ENCODE results near the gene ZER1.
A peak's percentile ranks its signal among the peaks of the same experiment; 100 is the strongest.
"Not testable (repeated sequence)": the region's sequence is repeated elsewhere in the genome, so short reads cannot be mapped to it uniquely, and the experiment has no call there.

The ZER1 gene

DNA sequence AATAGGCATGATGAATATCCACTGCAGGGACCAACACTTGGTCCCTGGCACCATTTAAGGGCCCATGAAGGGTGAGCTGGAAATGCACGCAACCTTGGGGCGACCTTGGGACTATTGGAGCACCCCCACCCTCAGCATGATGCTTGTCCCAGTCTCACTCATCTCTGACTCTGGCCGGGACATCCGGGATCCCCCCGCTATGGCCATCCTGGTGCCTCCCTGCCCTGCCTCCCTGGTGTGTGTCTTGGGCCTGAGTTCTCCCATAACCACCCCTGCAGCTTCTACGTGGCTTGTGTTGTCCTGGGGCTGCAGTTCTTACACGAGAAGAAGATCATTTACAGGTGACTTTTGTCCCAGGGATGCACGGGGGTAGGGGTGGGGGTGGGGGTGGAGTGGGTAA, 53.7 kb downstream of the ZER1 start:
- DNase-seq (ENCODE audit: low read depth in 1 of 2, low spot score in 1 of 2), result no peak

DNA sequence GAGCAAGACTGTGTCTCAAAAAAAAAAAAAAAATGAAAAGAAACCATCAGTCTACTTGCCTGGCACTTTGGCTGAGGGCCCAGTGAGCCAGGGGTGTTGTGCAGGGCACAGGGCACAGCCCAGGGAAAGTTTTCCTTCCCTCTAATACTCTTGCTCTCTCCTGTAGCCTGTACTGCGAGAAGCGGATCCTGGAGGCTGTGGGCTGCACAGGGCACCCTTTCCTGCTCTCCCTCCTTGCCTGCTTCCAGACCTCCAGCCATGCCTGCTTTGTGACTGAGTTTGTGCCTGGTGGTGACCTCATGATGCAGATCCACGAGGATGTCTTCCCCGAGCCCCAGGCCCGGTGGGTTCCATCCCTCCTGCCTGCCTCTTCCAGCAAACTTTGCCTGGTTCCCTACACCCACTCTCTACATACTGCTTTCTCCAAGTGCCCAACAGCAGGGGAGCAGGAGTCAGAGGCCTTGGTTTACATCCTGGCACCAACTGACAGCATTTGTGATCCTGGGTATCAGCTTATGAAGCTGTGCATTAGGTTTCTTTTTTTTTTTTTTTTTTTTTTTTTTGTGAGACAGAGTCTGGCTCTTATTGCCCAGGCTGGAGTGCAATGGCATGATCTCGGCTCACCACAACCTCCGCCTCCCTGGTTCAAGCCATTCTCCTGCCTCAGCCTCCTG, 55.0 kb downstream of the ZER1 start:
- DNase-seq (ENCODE audit: low read depth in 1 of 2, low spot score in 1 of 2), result no peak

DNA sequence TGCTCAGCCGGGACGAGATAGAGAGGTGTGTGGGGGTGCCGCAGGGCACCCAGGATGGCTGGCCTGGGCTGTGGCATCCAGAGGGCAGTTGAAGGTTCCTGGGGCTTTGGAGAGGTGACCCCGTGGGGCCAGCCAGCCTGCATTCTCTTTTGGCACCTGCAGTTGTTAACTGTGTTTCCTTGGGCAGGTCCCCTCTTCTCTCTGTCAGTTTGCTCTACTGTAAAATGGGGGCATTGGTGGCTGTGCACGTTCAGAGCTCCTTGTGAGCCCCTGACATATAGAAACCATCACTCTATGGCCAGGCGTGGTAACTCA, 56.3 kb downstream of the ZER1 start:
- no peak for DNase-seq (ENCODE audit: low read depth in 1 of 2, low spot score in 1 of 2)

DNA sequence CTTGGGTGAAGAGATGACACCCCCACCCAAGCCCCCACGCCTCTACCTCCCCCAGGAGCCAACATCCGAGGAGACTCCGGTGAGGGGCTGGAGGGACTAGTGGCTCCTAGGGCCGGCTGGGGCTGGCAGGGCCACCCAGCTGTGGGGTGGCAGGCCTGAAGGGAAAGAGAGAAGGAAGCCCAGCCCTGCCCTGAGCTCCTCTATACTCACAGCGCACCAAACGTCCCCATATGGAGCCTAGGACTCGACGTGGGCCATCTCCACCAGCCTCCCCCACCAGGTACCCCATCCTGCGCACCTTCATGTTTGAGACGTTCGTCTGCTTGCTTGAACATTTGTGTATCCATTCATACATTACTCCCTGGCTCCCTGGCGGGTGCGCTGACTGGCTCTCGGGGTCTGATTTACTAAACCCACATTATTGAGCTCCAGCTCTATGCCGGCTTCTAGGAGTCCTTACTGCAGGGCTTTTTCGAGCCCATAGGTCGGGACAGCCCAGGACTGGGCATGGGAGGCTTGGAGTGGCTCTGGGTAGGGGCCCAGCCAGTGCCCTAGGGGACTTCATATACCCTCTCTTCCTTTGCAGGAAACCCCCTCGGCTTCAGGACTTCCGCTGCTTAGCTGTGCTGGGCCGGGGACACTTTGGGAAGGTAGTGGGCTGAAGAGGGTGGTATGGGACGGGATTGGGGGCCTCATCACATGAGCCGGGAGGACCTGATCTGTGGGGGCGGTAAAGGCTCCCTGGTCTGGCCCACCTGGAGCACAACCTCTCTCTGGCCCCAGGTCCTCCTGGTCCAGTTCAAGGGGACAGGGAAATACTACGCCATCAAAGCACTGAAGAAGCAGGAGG, 56.9 kb downstream of the ZER1 start:
- DNase-seq (ENCODE audit: low read depth in 1 of 2, low spot score in 1 of 2), result no peak

DNA sequence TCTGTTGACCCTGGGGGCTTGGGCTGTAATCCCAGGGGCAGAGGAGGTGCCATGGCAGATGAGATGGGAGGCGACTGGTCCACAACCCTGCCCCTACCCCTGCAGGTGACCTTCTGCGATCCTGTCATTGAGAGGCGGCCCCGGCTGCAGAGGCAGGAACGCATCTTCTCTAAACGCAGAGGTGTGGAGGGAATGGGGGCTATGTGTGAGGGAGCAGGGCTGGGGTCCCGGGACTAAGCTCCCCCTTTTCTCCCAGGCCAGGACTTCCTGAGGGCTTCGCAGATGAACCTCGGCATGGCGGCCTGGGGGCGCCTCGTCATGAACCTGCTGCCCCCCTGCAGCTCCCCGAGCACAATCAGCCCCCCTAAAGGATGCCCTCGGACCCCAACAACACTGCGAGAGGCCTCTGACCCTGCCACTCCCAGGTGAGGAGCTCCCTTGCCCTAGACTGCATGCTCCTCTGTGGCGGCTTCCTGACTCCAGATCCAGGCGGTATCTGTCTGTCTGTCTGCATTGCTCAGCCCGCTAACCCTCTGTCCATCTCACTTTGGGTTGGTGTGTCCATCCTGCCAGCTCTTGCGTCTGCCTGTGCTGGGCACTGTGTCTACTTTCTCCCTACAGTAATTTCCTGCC, 57.7 kb downstream of the ZER1 start:
- no peak for DNase-seq (ENCODE audit: low read depth in 1 of 2, low spot score in 1 of 2)

DNA sequence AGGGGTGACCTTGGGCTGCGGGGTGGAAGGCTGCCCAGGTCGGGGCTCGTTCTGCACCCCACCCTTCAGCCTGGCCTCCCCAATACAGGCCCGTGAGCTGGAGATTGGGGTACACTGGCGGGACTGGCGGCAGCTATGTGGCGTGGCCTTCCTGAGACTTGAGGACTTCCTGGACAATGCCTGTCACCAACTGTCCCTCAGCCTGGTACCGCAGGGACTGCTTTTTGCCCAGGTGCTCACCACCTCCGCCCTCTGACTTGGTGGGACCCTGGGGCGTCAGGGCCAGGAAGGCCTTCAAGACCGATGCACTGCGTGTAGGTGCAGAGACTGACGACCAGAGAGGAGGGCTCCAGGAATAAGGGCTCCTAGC, 58.3 kb downstream of the ZER1 start:
- DNase-seq (ENCODE audit: low read depth in 1 of 2, low spot score in 1 of 2), result no peak

DNA sequence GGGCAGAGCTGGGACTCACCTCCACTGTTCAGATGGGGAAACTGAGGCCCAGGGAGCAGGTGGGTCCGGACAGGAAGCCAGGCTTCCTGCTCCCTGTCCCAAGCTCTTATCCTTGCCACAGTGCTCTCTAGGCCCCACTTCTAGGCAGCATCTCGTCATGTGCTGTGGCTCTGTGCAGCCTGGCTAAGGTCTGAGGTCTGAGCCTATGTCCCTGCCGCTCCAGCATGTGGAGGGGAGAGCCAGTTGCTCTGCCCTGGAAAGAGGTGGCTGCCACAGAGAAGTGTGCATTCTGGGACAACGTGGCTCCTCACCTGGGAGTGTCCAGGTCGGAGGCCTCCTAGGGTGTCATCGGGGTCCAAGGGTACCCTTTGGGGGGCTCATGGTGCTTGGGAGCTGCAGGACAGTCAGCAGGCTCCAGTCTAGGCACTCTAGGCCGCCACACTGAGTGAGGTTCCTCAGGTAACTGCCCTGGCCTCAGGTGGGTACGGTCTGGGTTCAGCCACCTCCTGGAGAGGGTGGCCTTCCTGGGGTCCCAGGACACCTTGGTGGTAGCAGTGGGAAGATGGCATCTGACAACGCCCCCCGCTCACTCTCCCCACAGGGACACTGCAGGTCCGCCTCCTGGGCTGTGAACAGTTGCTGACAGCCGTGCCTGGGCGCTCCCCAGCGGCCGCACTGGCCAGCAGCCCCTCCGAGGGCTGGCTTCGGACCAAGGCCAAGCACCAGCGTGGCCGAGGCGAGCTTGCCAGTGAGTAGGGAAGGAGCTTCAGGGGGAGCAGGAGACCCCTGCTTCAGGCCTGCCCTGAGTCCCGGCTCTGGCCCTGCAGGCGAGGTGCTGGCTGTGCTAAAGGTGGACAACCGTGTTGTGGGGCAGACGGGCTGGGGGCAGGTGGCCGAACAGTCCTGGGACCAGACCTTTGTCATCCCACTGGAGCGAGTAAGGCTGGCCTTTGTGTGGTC, 59.0 kb downstream of the ZER1 start:
- no peak for DNase-seq (ENCODE audit: low read depth in 1 of 2, low spot score in 1 of 2)

DNA sequence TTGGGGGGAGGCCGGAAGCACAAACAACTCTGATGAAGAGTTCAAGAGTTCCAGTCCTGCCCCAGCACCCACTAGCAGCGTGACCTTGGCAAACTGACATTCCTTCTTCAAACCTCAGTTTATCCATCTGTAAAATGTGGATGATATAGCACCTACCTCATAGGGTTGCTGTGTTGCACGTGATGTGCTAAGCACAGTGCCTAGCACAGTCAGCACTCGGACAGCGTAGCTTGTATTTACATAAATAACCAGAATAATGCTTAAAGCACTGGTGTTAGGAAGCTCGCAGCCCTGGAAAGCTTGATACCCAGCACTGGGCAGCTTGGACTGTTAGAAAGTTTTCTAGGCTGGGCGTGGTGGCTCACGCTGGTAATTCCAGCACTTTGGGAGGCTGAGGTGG, 64.3 kb downstream of the ZER1 start:
- no peak for DNase-seq (ENCODE audit: low read depth in 1 of 2, low spot score in 1 of 2)

DNA sequence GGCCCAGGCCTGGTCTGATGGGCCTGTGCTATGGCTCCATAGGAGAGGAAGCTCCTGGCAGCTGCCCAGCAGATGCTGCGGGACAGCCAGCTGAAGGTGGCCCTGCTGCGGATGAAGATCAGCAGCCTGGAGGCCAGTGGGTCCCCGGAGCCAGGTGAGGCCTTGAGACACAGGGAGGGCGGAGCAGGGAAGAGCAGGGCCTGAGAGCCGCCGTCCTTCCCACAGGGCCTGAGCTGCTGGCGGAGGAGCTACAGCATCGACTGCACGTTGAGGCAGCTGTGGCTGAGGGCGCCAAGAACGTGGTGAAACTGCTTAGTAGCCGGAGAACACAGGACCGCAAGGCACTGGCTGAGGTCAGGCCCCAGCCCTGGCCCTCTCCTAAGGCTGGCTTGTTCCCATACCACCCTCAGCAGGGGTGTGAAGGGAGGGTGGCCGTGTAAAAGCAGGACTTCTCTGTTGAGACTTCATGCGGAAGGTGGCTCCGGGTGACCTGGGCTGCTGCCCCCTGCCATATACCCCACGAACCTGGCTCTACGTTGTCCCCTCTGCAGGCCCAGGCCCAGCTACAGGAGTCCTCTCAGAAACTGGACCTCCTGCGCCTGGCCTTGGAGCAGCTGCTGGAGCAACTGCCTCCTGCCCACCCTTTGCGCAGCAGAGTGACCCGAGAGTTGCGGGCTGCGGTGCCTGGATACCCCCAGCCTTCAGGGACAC, 64.9 kb downstream of the ZER1 start:
- no peak for DNase-seq (ENCODE audit: low read depth in 1 of 2, low spot score in 1 of 2)

DNA sequence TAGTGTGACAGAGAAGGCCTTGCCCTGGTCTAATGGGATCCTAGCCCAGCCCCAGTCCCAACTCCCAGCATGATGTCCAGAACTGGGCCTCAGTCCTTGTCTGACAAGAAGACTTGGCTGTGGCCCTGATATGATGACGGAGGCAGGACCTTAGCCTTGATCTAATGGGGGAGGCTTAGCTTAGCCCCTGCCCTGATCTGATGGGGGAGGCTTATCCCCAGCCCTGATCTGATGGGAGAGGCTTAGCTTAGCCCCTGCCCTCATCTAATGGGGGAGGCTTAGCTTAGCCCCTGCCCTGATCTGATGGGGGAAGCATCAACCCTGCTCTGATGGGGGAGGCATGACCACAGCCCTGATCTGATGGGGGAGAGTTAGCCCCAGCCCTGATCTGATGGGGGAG, 65.7 kb downstream of the ZER1 start:
- DNase-seq (ENCODE audit: low read depth in 1 of 2, low spot score in 1 of 2), result no peak

DNA sequence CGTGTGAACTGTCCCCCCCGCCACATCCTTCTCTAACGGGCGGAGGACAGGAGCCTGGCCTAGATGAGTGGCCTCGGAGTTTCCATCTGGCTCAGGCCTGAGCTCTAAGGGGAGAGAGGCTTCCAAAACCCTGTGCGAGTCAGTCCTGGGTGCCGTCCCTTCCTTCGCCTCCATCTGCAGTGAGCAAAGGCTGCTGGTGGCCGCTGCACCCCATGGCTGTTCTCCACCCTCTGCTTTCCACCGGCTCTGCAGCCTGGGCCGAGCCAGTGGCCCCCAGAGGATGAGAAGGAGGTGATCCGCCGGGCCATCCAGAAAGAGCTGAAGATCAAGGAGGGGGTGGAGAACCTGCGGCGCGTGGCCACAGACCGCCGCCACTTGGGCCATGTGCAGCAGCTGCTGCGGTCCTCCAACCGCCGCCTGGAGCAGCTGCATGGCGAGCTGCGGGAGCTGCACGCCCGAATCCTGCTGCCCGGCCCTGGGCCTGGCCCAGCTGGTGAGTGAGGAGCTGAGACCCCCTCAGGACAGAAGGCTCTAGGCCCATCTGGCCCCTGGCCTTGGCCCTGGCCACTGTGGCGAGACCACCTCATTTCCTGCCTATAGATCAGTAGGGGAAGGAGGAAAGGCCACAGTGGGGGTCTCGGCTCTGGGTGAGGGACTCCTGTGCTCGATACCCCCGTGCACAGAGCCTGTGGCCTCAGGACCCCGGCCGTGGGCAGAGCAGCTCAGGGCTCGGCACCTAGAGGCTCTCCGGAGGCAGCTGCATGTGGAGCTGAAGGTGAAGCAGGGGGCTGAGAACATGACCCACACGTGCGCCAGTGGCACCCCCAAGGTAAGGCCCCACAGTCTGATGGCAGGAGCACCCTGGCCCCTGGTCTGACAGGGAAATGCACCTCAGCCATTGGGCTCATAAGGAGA, 66.4 kb downstream of the ZER1 start:
- DNase-seq (ENCODE audit: low read depth in 1 of 2, low spot score in 1 of 2), result no peak

DNA sequence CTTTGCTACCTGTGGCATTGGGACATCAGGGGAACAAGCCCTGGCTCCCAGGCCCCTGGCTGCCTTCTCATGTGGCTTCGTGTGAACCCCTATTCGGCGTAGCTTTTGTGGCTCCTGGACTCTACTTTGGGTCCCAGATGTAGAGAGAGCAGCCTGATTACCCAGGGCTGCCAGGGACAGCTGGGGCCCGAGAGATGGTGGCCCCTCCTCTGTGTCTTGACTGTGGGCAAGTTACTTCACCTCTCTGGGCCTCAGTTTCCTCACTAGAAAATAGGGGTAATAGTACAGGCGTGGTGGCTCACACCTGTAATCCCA, 67.4 kb downstream of the ZER1 start:
- DNase-seq (ENCODE audit: low read depth in 1 of 2, low spot score in 1 of 2), result no peak

DNA sequence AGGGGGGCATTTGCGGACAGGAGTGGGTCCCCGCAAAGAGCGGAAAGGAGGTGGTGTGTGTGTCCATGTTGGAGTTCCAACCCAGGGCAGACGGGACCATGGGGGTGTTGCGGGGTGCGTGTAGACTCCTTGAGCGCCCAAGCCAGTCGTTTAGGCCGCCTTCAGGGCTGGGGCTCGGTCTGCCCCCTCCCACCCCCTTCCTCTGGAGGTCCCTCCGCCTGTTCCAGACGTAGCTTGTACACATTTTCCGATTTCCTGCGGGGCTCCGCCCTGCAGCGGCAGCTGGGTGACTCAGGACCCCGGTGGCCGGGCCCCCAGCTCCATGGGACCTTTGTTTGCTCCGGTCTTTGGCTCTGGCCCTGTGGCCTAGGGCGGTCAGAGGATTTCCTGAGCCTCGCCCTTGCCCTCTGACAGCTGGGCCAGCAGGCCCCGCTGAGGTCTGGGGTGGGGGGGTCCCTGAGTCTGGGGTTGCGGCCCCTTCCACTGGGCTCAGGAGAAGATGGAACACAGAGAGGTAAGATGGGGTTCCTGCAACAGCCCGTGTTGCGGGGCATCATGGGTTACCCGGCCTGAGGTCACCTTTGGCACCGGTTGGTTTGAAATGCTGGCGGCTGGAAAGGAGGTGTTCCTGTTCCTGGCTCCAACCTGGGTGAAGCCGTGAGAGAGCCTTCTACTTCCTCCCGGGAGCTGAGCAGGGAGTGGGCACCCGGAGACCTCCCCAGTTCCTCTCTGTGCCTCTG, 67.9 kb downstream of the ZER1 start:
- DNase-seq (ENCODE audit: low read depth in 1 of 2, low spot score in 1 of 2), result no peak

DNA sequence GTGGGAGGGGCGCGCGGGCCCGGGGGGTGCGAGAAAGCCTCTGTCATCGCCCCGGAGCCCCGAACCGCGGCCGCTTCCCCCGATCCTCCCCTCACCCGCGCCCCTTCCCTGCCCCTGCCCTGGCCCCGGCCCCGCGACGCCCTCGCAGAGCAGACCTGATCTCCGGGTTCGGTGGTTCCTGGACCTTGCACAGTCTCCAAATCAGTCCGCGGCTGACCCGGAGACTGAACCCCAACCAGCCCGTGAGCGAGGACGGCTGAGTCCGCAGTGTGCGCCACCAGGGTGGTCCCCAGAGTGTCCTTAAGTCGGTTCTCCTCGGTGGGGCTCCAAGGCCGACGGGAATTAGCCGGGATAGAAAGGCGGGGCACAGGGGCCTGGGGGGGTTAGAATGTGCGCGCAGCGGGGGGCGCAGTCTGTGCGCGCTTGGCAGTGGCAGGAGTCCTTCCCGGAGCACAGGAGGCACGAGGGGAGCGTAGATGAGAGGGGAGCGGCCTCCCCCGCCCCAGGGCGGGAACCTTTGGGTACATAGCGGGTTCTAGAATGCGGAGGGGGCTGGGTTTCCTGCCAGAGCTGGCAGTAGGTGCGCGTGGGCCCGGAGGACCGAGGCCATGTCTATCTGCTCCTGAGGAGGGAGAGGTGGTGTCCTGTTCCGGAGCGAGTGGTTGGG, 68.6 kb downstream of the ZER1 start:
- DNase-seq (ENCODE audit: low read depth in 1 of 2, low spot score in 1 of 2), result no peak

DNA sequence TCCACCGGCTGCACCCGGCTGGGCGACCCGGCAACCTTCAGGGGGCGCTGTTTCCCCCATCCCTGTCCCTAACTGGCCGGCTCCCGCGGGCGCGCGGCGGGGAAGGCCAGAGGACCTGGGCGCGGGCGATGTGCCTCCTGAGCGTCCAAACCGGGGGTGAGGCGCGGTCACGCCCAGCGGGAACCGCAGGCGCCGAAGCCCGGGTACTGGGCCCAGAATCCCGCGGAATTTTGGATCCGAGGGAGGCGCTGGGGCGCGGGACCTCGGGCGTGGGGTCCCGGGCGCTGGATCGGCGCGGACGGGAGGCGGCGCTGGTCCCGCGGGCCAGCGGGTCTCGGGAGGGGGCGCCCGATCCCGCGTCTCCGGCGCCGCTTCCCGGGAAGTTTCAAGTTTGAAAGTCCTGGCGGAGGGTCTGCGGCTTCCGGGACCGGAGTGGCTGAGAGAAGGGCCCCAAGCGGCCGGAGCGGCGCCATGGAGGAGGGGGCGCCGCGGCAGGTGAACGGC, 69.2 kb downstream of the ZER1 start, which contains the start of gene PKN3:
PKN3 (plus strand) TSS at position 59 of the 504 bp plus-strand sequence; CDS start at position 472, 413 bp downstream.
- peak; percentile 73 to 81 for DNase-seq (ENCODE audit: low read depth in 1 of 2, low spot score in 1 of 2)

DNA sequence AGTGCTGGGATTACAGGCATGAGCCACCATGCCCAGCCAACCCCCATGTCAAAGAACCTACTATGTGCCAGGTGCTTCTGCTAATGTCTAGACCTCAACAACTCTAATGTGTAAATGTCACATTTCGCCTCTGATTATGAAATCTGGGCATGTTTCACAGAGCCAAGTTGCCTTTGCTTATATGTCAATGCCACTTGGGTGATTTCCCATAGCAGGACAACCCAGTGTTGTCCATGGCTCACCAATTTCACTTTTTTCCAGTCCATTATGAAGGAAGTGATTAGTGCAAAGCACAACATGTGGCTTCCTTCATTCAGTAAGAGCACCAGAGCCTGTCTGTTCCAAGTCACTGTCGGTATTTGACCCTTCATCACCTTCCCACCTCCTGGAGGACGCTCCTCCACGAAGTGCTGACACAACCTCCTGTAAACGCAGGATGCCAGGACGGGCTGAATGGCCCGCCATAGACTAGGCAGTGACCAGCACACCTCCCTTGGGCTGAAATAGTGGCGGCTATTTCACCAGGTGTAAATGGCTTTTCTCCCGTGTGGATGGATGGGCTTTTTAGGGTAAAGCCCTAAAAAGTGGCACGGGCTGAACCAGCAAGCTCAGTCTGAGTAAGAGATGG, 70.4 kb downstream of the ZER1 start:
- no peak for DNase-seq (ENCODE audit: low read depth in 1 of 2, low spot score in 1 of 2)

DNA sequence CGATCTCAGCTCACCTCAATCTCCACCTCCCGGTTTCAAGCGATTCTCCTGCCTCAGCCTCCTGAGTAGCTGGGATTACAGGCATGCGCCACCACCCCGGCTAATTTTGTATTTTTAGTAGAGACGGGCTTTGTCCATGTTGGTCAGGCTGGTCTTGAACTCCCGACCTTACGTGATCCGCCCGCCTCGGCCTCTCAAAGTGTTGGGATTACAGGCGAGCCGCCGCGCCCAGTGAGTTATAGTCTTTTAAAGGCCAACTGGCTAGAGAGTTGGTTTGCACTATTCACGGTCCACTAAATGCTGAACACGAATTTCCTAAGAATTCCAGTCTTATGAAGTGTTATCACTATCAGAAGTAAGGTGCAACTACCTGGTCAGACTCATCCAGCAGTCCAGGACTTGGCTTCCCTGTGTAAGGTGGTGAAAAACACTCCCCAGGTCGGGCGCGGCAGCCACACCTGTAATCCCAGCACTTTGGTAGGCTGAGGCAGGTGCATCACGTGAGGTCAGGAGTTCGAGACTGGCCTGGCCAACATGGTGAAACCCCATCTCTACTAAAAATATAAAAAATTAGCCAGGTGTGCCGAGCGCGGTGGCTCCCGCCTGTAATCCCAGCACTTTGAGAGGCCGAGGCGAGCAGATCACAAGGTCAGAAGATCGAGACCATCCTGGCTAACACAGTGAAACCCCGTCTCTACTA, 72.5 kb downstream of the ZER1 start:
- DNase-seq (ENCODE audit: low read depth in 1 of 2, low spot score in 1 of 2), result not testable (repeated sequence)
